ENCODE measurements around the gene NPLOC4.

Gene NPLOC4

GRCh38 chr17:81570964-81571363 lies 65.9 kb downstream of the NPLOC4 start:
- no peak for DNase-seq (ENCODE audit: low read depth in 2 of 2)
- H3K4me3 ChIP-seq (replicated peaks in 1 of 2; ENCODE audit: low read depth in 2 of 2, low read length in 2 of 2): no peak overlapping the region
- no peak for TF ChIP-seq CTCF (IDR thresholded peaks at IDR 0.05; ENCODE audit: low read depth, low read length)

GRCh38 chr17:81569986-81570514 lies 66.9 kb downstream of the NPLOC4 start:
- no peak for TF ChIP-seq CTCF (IDR thresholded peaks at IDR 0.05; ENCODE audit: low read depth, low read length)
- no peak for DNase-seq (ENCODE audit: low read depth in 2 of 2)
- H3K4me3 ChIP-seq (replicated peaks in 1 of 2; ENCODE audit: low read depth in 2 of 2, low read length in 2 of 2): no peak overlapping the region

- no peak for DNase-seq (ENCODE audit: low read depth in 2 of 2)
- no peak for TF ChIP-seq CTCF (IDR thresholded peaks at IDR 0.05; ENCODE audit: low read depth, low read length)
- H3K4me3 ChIP-seq (replicated peaks in 1 of 2; ENCODE audit: low read depth in 2 of 2, low read length in 2 of 2): no peak overlapping the region
Observed at GRCh38 chr17:81568416-81568815, 68.5 kb downstream of the NPLOC4 start.

- TF ChIP-seq CTCF (IDR thresholded peaks at IDR 0.05; ENCODE audit: low read depth, low read length): no peak
- DNase-seq (ENCODE audit: low read depth in 2 of 2): no peak
- peak overlapping the region in 1 of 2 donors; percentile 27 for H3K4me3 ChIP-seq (replicated peaks in 1 of 2; ENCODE audit: low read depth in 2 of 2, low read length in 2 of 2)
Observed at GRCh38 chr17:81567191-81567590, 69.7 kb downstream of the NPLOC4 start.

- H3K4me3 ChIP-seq (replicated peaks in 1 of 2; ENCODE audit: low read depth in 2 of 2, low read length in 2 of 2): peak overlapping the region in 1 of 2 donors; percentile 28
- no peak for TF ChIP-seq CTCF (IDR thresholded peaks at IDR 0.05; ENCODE audit: low read depth, low read length)
- peak; percentile 96 to 97 for DNase-seq (ENCODE audit: low read depth in 2 of 2)
Observed at GRCh38 chr17:81566461-81567126, 70.3 kb downstream of the NPLOC4 start.

- no peak for DNase-seq (ENCODE audit: low read depth in 2 of 2)
- no peak for TF ChIP-seq CTCF (IDR thresholded peaks at IDR 0.05; ENCODE audit: low read depth, low read length)
- no peak overlapping the region for H3K4me3 ChIP-seq (replicated peaks in 1 of 2; ENCODE audit: low read depth in 2 of 2, low read length in 2 of 2)
Observed at GRCh38 chr17:81565231-81565630, 71.7 kb downstream of the NPLOC4 start.

- TF ChIP-seq CTCF (IDR thresholded peaks at IDR 0.05; ENCODE audit: low read depth, low read length): no peak
- H3K4me3 ChIP-seq (replicated peaks in 1 of 2; ENCODE audit: low read depth in 2 of 2, low read length in 2 of 2): no peak overlapping the region
- no peak for DNase-seq (ENCODE audit: low read depth in 2 of 2)
Observed at GRCh38 chr17:81564778-81565177, 72.1 kb downstream of the NPLOC4 start.

Data from cardiac fibroblast (primary cell).